Mononuclear cell (primary cell): ENCODE results near the gene SLC19A1. TPM values are rescaled to one million over a fixed set of nuclear protein-coding genes. Genes with fewer than 3 reads are reported as not detected.

Experiments used
- H3K27me3 ChIP-seq: 2 replicates; pipeline ENCODE4 v1.6.0; 2011; ENCODE audit warnings: low read length, control low read depth; ENCODE audit not compliant: insufficient read depth
- H3K4me1 ChIP-seq: 2 replicates; pipeline ENCODE4 v1.5.1; 2011; ENCODE audit warnings: mild to moderate bottlenecking, low read length, control low read depth; ENCODE audit not compliant: insufficient read depth
- H3K4me3 ChIP-seq: 2 replicates; pipeline ENCODE4 v1.5.1; 2011; ENCODE audit warnings: mild to moderate bottlenecking, low read length, moderate library complexity
- H3K9me3 ChIP-seq: 2 replicates; pipeline ENCODE4 v1.5.1; 2011; ENCODE audit warnings: low read depth, mild to moderate bottlenecking, control low read depth, low read length
- total RNA-seq: library from RNA; depleted of rRNA; stranded (reverse); fragments of >200 nt; gene quantifications from one replicate; pipeline ENCODE4 v1.2.3, GENCODE V29; 2012

The SLC19A1 gene
- total RNA-seq = 10.6 TPM

DNA sequence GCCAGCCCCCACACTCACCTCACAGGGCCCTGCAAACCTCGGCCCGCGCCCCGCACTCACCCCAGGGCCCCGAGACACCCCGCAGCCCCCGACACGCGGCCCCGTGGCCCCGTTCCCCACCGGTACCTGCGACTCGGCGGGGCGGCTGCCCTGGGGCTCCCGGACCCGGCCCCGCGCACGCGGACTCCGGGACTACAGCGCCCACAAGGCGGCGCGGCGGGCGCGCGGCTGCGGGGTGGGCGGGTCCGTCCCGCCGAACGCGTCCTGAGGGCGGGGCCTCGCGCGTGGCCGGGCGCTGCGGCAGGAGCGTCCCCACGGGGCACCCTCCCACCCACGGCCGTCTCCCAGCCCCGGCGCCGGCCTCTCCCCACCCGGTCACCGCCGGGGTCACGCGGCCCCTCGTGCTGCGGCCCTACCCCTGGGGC is at the start of gene SLC19A1:
TSS of gene SLC19A1 (minus strand) at position 199 of the 425 bp plus-strand sequence. CDS start 4,481 bp downstream, outside the sequence.
- H3K4me3 ChIP-seq = peak within 1 kb of the TSS; percentile 44

DNA sequence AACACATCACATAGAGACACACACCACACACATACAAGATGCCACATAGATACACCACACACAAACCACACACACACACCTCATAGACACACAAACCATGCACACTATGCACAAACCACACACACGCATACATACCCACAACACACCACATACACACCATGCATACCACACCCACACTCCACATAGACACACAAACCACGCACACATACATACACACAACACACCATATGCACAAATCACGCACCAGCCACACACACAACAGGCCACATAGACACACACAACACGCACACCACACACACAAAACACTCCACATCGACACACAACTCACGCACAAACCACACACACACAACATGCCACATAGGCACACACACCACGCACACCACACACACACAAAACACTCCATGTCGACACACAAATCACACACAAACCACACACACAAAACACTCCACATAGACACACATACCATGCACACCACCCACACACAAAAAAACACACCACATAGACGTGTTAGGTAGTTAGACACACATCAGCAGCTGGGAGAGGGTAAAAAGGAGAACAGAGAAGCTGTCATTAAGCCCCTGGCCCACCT is 49.5 kb upstream of the SLC19A1 start:
- no peaks in the 10 kb centered on the region for H3K9me3 ChIP-seq
- H3K27me3 ChIP-seq = peaks cover 28% of the 10 kb centered on the region
- H3K4me3 ChIP-seq = no peak overlapping the region
- H3K4me1 ChIP-seq = peaks cover 23% of the 10 kb centered on the region

More for the DNA sequence above, at the start of gene SLC19A1:
- no peaks in the 10 kb centered on the region for H3K9me3 ChIP-seq
- peaks cover 33% of the 10 kb centered on the region for H3K4me1 ChIP-seq
- H3K27me3 ChIP-seq = no peaks in the 10 kb centered on the region

DNA sequence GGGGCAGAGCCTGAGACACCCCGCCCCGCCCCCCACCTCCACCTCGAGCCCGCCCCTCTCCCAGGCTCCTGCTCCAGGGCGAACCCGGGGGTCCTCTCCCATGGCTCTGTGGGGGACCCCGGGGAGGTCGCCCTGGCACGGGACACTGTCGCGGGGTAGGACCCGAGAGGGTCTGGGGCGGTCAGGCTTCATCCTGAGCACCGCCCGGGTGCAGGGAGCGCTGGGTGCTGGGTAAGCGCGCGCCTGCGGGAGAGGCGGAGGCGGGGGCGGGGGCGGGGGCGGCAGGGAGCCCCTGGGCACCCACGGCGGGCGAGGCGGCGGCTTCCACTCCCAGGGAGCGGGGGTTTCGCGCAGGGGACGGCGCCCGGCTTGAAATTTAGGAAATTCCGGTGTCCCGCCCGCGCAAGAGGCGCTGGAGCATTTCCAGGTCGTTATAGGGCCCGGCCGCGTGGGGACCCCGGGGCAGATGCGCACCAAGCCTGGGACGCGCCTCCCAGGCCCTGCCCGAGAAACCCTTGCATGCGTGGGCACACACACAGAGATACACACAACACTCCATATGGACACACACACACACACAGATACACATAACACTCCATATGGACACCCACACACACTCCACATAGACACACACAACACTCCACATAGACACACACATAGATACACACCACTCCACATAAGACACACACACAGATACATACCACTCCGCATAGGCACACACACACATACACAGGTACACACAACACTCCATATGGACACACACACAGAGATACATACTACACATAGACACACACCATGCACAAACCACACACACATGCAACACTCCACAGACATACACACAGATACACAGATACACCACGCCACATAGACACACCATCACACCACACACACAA is 48.7 kb upstream of the SLC19A1 start:
- H3K9me3 ChIP-seq = peaks cover 6% of the 10 kb centered on the region
- no peak overlapping the region for H3K4me3 ChIP-seq

DNA sequence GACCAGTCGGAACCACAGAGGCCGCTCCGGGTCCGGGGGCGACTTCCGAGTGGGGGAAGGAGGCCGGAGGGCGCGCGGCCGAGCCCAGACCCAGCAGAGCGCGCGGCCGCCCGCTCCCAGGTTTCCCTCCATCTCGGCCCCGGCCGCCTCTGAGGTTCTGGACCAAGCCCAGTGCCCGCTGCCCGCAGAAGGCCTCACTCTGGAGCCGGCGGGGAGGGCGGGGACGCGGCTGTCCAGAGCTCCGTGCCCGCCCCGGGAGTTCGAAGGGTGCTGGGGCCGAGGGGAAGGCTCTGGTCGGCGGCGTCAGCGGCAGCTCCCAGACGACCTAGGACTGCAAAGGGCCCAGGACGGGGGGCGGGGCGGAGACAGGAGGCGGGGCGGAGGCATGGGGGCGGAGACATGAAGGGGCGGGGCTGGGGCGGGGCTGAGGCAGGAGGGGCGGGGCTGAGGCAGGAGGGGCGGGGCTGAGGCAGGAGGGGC is 48.0 kb upstream of the SLC19A1 start:
- H3K4me3 ChIP-seq = peak overlapping the region; percentile 30
- H3K9me3 ChIP-seq = peaks cover 6% of the 10 kb centered on the region
- H3K27me3 ChIP-seq = peaks cover 28% of the 10 kb centered on the region
- H3K4me1 ChIP-seq = peaks cover 23% of the 10 kb centered on the region

More for the DNA sequence above, 48.7 kb upstream of the SLC19A1 start:
- peaks cover 23% of the 10 kb centered on the region for H3K4me1 ChIP-seq
- peaks cover 28% of the 10 kb centered on the region for H3K27me3 ChIP-seq

DNA sequence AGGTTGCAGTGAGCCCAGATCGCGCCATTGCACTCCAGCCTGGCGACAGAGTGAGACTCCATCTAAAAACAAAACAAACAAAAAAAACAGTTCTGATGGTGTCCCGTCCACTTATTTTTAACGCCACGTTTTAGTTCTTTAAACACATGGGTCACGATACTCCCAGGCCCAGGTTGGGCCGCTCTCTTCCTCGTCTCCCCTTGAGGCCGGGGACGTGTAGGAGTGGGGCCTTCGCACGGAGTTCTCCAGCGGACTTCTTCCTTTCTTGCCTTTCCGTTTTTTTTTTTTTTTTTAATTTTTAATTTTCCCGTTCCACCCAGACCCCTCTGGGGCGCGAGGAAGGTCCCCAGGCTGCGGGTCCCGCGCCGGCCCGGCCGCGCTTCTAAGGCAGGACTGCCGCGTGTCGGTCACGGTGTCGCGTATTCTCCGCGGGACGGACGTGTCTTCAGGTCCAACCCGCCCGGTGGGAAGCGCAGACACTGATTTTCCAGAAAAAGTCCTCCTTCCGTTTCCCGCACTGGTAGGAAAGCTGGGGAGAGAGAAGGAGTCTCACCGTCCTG is 47.5 kb upstream of the SLC19A1 start:
- Histone ChIP-seq H3K27me3 (peaks cover 28% of the 10 kb centered on the region), H3K4me3 (peak overlapping the region; percentile 30), H3K9me3 (peaks cover 6% of the 10 kb centered on the region), H3K4me1 (peaks cover 23% of the 10 kb centered on the region)

DNA sequence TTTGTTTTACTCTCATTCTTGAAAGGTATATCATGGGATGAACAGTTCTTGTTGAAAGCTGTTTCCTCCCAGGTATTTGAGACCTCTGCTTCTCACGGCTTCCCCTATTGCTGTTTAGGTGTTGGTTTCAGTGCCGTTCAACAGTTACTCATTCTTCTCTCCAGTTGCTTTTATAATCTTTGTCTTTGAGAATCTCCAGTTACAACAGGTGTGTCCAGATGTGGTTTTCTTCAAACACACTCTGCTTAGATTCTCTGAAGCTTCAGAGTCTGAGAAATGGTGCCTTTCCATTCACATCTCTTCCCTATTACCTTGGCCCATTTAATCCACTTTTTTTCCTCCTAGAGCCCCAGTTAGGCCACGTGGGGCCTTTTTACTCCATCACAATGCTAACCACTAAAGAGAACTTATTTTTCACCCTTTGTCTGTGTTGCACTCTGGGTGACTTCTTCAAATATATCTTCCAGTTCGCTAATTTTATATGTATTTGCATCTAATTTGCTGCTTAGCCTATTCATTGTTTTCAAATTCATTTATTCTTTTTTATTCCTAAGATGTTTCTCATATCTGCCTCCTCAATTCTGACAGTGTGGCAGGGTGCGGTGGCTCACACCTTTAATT is 46.7 kb upstream of the SLC19A1 start:
- peaks cover 6% of the 10 kb centered on the region for H3K9me3 ChIP-seq
- peaks cover 23% of the 10 kb centered on the region for H3K4me1 ChIP-seq
- no peak overlapping the region for H3K4me3 ChIP-seq
- H3K27me3 ChIP-seq = peaks cover 28% of the 10 kb centered on the region

DNA sequence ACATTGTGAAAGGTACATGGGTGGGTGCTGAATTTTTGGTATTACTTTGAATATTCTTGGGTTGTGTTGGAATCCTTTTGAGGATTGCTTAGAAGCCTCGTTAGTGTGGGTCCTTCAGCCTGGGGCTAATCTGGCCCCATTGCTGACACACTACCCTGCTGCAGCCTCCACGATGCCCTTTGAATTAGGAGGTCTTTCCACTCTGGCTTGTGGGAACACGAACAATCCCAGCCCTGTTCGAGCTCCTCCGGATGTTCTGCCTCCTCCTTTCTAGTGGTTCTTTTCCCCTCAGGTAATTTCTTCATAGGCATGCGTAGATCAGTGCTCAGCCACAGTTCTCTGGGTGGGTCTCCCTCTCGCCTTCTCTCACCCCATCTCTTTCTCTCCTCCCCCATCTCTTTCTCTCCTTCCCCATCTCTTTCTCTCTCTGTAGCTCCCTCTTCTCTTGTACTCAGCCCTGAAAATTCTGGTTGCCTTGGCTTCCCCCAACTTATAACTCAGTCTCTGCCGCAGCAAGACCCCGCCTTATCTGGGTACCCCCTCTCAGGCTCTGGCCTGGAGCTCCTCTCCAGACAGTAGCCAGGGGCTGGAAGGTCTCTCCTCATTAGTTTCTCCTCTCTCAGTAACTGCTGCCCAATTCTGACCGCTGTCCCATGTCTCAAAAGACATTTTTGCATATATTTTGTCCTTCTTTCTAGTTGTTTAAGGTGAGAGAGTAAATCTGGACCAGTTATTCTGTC is 46.0 kb upstream of the SLC19A1 start:
- Histone ChIP-seq H3K4me3 (no peak overlapping the region), H3K4me1 (peaks cover 23% of the 10 kb centered on the region), H3K9me3 (peaks cover 6% of the 10 kb centered on the region), H3K27me3 (peaks cover 28% of the 10 kb centered on the region)

DNA sequence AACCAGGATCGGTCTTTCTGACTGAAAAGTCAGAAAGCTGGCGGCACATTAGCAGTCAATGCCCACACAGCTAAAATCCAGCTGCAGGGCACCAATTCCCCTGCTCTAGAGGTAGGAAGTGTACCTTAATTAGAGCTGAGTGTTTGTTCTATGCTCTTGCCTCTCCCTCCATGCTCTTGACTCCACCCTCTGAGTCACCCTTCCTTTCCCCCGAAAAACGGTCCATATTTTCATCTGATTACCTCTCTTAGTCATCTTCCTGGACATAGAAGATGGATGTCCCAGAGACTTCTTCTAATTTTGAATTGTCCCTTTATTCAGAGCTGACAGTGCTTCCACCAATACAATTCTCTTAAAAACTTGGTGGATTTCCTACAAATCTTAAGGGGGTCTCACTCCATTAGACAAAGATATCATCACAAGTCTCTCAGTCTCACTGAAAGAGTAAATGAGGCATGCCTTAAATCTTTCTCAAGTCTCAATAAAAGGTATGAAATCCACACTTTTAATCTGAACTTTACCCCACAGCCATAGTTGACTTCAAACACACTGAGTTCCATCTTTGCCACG is 44.1 kb upstream of the SLC19A1 start:
- Histone ChIP-seq H3K4me1 (peaks cover 9% of the 10 kb centered on the region), H3K4me3 (no peak overlapping the region), H3K27me3 (peaks cover 28% of the 10 kb centered on the region), H3K9me3 (peaks cover 6% of the 10 kb centered on the region)

DNA sequence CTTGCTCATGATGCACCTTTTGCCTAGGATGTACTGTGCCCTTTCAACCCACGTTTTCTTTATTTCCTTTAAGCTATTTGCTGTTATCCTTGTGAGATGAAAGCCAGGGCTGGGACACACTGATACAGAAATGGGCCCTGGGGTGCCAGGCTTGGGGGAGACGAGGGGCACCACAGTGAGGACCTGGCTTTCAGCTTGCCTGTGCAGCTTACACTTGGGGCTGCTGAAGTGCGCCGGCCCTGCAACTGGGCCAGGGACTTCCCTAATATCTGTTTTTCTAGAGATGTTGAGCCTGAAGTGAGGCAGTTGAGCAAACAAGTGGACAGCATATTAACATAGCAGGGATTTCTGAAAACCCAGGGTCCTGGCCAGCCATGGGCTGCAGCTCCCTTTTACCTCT is 42.5 kb upstream of the SLC19A1 start:
- peaks cover 6% of the 10 kb centered on the region for H3K9me3 ChIP-seq
- H3K4me1 ChIP-seq = peaks cover 4% of the 10 kb centered on the region
- H3K27me3 ChIP-seq = peaks cover 24% of the 10 kb centered on the region
- H3K4me3 ChIP-seq = no peak overlapping the region

DNA sequence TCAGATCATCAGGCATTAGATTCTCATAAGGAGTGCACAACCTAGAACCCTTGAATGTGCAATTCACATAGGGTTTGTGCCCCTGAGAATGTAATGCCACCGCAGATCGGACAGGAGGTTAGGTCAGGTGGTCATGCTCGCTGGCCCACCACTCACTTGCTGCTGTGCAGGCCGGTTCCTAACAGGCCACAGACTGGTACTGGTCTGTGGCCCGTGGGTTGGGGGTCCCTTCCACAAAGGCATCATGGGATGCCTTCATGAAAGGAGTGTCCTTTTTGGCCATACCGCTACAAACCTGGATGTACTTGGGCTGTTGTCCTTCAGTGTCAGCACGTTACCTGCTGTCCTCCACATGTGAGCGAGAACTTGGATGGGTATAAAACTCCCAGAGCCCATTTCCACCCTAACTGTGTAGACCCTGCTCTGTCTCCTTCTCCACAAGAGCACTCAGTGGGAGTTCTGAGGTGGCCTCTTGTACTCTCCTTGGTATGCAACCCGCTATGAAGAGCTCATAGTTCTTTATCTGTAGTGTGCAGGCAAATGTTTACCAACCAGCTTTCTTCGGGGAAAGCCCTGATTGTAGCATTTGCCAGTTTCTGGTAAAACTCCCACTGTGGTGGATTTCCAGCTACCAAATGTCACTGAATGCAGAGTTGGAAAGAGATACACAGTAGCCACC is 41.7 kb upstream of the SLC19A1 start:
- Histone ChIP-seq H3K27me3 (peaks cover 16% of the 10 kb centered on the region), H3K9me3 (peaks cover 6% of the 10 kb centered on the region), H3K4me3 (no peak overlapping the region), H3K4me1 (no peaks in the 10 kb centered on the region)

DNA sequence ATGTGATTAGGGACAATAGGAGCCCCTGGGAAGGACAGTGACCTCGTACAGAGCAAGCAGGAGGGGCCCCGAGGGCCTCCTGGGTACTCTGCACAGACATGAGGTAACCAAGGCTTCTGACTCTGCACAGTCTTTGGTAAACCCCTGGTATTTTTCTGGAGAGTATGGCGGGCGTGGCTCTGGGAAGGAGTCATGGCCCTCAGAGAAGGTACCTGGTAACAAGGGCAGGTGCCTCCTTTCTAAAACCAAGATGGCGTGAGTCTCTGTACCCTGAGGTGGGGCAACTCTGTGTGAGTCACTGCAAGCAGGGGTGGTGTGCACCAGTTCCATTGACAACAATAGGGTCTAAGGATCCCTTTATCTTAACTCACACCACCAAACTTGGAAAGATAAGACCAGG is 39.9 kb upstream of the SLC19A1 start:
- peaks cover 2% of the 10 kb centered on the region for H3K27me3 ChIP-seq
- no peaks in the 10 kb centered on the region for H3K4me1 ChIP-seq
- no peak overlapping the region for H3K4me3 ChIP-seq
- H3K9me3 ChIP-seq = peaks cover 6% of the 10 kb centered on the region

DNA sequence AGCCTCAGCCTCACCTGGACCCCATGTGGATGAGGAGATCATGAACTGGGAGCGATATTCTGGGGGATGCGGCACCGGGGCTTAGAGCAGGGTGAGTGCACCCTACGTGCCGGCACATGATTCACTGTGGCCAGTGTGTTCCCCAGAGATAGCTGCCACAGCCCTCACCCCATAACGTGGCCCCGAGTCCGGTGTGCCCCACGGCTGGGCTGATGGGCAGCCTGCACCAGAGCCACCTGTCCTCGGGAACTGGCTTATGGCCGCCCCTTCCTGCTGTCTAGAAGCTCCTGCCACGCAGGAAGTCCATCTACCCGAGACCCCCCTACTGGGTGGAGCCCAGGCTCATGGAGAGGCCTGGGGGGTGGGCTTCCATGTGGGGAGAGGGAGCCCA is 39.1 kb upstream of the SLC19A1 start:
- no peaks in the 10 kb centered on the region for H3K4me1 ChIP-seq
- peaks cover 3% of the 10 kb centered on the region for H3K9me3 ChIP-seq
- H3K27me3 ChIP-seq = no peaks in the 10 kb centered on the region
- no peak overlapping the region for H3K4me3 ChIP-seq

DNA sequence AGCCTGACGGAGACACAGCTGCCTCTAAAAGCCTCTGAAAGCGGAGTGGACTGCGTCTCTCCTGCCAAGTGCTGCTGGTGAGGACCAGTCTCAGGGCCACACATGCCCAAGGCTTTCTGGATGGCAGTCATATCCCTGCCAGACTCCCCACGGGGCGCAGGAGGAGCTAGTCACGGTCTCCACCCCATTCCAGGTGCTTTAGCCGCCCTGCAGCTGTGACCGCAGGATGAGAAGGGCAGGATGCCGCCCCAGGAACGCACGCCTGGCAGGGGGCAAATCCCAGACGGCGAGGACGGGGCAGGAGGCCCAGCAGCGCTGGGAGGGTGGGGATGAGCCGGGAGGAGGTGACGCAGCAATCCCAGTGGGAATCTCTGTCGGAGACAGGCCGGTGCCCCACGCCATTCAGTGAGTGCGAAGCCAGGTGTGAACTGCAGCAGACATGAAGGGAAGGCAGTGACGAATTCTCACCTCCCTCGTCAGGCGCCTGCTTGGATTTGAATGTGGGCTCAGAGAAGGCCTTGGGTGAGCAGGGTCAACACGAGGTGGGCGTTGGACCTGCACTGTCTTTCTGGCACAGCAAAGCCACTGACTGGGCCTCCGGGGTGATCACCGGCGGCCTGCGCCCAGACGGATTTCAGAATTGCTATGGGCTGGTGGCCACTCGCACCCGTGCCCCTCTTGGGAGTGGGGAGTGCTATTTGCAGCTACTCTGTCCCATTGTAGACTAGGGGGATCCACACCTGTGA is 38.5 kb upstream of the SLC19A1 start:
- Histone ChIP-seq H3K9me3 (no peaks in the 10 kb centered on the region), H3K4me1 (no peaks in the 10 kb centered on the region), H3K27me3 (no peaks in the 10 kb centered on the region), H3K4me3 (no peak overlapping the region)
